NCI-H774 (cell line): ENCODE measurements around the gene KPNA6.
A peak's percentile ranks its signal among the peaks of the same experiment; 100 is the strongest.

Experiments used
- DNase-seq: peaks from one replicate; lab custom pipeline; 2025; lab: John Stamatoyannopoulos, UW

The KPNA6 gene

DNA sequence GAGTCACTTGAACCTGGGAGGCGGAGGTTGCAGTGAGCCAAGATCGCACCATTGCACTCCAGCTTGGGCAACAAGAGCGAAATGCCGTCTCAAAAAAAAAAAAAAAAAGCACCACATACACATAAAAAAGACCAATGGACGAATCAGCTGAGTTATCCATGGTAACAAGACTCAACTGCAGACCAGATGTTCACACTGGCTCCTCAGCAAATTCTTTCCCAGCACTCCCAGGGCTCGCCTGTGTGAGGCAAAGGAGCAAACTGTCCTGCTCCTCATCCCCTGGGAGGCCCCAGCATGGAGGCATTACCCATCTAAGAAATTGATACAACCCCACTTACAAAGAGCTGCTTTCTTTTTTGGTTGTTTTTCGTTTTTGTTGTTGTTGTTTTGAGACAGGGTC lies 111.2 kb downstream of the KPNA6 start:
- no peak for DNase-seq

DNA sequence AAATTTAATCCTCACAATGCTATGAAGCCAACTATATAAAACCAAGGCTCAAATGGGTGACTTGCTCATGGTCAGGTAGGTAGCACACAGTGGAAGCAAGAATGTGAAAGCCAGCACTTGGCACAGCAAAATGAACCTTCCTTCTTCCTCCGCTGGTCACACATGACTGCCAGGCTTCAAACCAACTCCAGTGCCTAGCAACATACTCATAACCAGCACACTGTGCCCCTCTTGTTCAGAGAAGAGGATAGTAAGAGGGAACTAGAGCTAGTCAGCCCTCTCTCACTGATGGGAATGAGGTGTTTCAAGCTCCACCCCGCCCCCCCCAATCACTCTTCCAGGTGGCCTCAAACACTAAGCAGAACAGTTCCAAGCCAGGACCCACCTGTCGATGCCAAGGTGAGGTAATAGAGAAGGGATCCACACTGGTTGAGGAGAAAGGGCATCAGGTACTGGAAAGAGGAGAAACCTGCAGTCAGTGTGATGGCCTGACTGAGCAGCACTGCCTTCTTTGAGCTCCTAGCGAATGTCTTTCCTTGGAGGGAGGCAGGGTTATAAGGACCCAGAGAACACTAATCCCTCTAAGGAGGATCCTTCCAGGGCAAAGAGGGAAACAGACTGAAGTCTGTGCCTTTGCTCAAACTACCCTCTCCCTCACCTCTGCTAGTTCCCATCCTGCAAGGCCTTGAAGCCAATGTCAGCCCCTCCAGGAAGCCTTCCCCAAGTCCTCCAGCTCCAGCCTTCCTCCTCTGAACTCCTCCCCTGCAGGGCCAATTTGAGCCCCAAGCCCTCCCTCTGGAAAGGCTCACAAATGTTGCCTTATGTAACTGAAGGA lies 113.1 kb downstream of the KPNA6 start:
- no peak for DNase-seq

DNA sequence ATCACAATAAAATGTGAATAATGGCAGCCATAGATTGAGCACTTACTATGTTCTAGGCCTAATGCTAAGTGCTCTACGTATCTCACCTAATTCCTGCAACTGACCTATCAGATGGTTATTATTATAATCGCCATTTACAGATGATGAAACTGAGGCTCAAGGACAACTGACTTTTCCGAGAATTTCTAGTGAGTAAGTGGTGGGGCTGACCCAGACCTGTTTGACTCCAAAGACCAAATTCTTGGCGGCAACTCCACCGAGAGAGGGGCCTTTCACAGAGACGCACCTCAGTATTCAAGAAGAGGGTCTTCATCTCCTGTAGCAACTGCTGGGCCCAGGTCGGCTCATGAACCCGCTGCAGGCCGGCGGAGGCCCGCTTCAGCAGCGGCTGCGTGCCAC lies 113.7 kb downstream of the KPNA6 start:
- no peak for DNase-seq

DNA sequence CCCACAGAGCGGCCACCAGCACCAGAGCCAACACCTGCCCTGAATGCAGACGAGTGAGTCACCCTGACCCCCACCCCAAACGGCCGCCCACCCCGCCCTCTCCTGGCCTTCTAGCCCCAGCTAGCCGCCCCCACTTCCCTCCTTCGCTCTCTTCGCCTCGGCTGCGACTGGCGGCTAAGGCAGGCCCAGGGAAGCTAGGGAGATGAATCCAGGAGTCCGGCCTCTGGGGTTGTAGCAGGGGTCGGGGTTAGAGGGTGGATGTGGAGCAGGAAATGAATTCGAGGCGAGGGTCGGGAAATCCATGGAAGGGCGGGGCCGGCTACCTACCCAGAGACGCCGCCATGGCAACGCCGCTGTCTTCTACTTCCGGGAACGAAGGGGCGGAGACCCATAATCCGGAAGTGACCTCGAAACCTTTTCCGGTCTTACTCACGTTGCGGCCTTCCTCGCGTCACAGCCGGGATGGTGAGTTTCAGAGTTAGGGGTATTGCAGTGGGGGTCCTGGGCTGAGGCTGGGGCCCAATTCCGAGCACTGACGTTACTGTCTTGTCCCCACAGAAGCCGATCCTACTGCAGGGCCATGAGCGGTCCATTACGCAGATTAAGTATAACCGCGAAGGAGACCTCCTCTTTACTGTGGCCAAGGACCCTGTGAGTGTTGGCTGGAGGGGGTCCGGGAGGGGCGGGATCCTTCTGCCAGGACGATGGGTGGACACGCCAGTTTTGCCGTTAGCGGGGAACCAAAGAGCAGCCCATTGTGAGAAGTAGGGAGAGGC lies 114.3 kb downstream of the KPNA6 start, which contains the start of the genes EIF3I and TMEM234:
EIF3I (plus strand) TSS at position 428 of the 776 bp plus-strand sequence; CDS start at position 463, 35 bp downstream.
TMEM234 (minus strand) TSS at position 374 of the 776 bp plus-strand sequence; CDS start at position 343, 31 bp downstream.
- DNase-seq: peak; percentile 98

DNA sequence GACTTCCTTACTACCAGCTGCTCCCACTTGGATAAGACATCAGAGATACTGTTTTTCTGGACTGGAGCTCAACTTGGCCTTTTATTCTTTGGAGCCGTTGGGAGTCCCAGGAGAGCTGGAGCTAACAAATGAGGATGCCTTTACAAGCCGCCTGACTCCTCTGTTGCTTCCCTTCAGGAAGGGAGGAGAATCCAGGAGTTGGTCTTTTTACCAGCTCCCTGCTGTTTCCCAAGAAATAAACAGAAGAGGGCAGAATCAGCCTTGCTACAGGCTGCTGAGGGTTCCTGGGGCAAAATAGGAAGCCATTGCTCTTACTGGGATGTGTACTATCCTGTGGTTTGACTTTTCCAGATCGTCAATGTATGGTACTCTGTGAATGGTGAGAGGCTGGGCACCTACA lies 115.8 kb downstream of the KPNA6 start:
- no peak for DNase-seq

DNA sequence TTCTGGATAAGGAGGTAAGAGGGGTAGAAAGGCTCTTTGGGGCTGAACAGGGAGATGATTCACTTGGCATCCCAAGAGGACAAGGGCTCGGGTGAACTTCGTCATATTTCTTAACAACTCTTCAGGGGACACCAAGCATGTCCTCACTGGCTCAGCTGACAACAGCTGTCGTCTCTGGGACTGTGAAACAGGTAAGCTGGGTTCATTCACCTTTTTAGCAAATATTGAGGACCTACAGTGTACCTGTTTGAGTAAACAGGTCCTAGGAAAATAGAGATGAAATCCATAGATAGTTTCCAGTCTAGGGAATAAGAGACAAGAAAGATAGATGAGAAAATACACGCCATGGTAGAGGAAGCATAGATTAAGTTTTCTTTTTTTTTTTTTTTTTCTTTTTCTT lies 116.4 kb downstream of the KPNA6 start:
- no peak for DNase-seq
